Gastroesophageal sphincter (tissue), 4 donors: Measurements from ENCODE around the gene C5orf58. TPM values are rescaled to one million over a fixed set of nuclear protein-coding genes. Genes with fewer than 3 reads are reported as not detected.

Source experiments
- ATAC-seq: fragments of 150-250 bp; one replicate; pipeline ENCODE4 v1.9.1; 2016; ENCODE audit warnings: mild to moderate bottlenecking, moderate library complexity
- H3K27ac ChIP-seq, 4 donors: fragments of 200-600 bp; sonication (generic) in 3 of 4; 1 replicate in 3 of 4; 2 replicates in 1 of 4; pipeline ENCODE4 v1.5.1; 2016 to 2019
- H3K27me3 ChIP-seq: fragments of 200-600 bp; sonication (generic); one replicate; pipeline ENCODE4 v1.5.1; 2019
- H3K36me3 ChIP-seq, 2 donors: fragments of 200-600 bp; sonication (generic); one replicate each; pipeline ENCODE4 v1.5.1; 2019; ENCODE audit warnings: control low read depth in 1 of 2
- H3K4me1 ChIP-seq, 3 donors: fragments of 200-600 bp; sonication (generic); 1 replicate in 2 of 3; 2 replicates in 1 of 3; pipeline ENCODE4 v1.5.1; 2016 to 2019; ENCODE audit warnings: control low read depth in 2 of 3
- H3K4me3 ChIP-seq, 2 donors: fragments of 200-600 bp; sonication (generic); one replicate each; pipeline ENCODE4 v1.5.1; 2019; ENCODE audit warnings: mild to moderate bottlenecking in 1 of 2, moderate library complexity in 1 of 2
- H3K9me3 ChIP-seq, 3 donors: fragments of 200-600 bp; sonication (generic); one replicate each; pipeline ENCODE4 v1.5.1; 2017 to 2019; ENCODE audit warnings: control low read depth in 2 of 3
- EP300 ChIP-seq: sonication (generic); formaldehyde crosslinking; IDR thresholded peaks from one replicate; pipeline ENCODE4 v1.6.1; 2017; ENCODE audit warnings: antibody characterized with exemption, mild to moderate bottlenecking
- POLR2A ChIP-seq, 2 donors: fragments of 450-650 bp; IDR thresholded peaks; one replicate each; pipeline ENCODE4 v1.6.1; 2017; ENCODE audit warnings: antibody characterized with exemption in 2 of 2, mild to moderate bottlenecking in 2 of 2, moderate library complexity in 1 of 2
- POLR2AphosphoS5 ChIP-seq: sonication (generic); formaldehyde crosslinking; IDR thresholded peaks from one replicate; pipeline ENCODE4 v1.6.1; 2017; ENCODE audit warnings: antibody characterized with exemption
- WGBS, 2 donors: methylation state at CpG; one replicate each; pipeline ENCODE4 v1.1.5; 2018; ENCODE audit warnings: low coverage in 1 of 2; 5-methylcytosine and 5-hydroxymethylcytosine counted together
- total RNA-seq, 4 donors: library from RNA; depleted of rRNA; stranded (reverse); fragments of >200 nt; gene quantifications; one replicate each; pipeline ENCODE4 v1.1.0, GENCODE V29; 2016
- TF ChIP-seq, protein P1 (sequence below), 4 experiments: fragments of 200-600 bp in 2 of 4; fragments of 450-650 bp in 2 of 4; sonication (generic) in 1 of 4; IDR thresholded peaks; one replicate each; pipeline ENCODE4 v1.5.1; 2017 to 2019; ENCODE audit warnings: antibody characterized with exemption in 4 of 4, mild to moderate bottlenecking in 2 of 4, moderate library complexity in 2 of 4

C5orf58 gene
- total RNA-seq, 4 donors from 2014 or later = not detected

- H3K36me3 ChIP-seq = no peaks in the 10 kb centered on the region
- WGBS, 2 donors = 74 to 92% methylated on average over 2 of the region's 3 CpGs
- no peak for TF ChIP-seq EP300
- TF ChIP-seq POLR2AphosphoS5 = no peak
- TF ChIP-seq, protein P1, sequence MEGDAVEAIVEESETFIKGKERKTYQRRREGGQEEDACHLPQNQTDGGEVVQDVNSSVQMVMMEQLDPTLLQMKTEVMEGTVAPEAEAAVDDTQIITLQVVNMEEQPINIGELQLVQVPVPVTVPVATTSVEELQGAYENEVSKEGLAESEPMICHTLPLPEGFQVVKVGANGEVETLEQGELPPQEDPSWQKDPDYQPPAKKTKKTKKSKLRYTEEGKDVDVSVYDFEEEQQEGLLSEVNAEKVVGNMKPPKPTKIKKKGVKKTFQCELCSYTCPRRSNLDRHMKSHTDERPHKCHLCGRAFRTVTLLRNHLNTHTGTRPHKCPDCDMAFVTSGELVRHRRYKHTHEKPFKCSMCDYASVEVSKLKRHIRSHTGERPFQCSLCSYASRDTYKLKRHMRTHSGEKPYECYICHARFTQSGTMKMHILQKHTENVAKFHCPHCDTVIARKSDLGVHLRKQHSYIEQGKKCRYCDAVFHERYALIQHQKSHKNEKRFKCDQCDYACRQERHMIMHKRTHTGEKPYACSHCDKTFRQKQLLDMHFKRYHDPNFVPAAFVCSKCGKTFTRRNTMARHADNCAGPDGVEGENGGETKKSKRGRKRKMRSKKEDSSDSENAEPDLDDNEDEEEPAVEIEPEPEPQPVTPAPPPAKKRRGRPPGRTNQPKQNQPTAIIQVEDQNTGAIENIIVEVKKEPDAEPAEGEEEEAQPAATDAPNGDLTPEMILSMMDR (IDR thresholded peaks at IDR 0.05) = no peak
- H3K27me3 ChIP-seq = no peaks in the 10 kb centered on the region
- H3K27ac ChIP-seq = peak overlapping the region in 3 of 4 donors; percentile 26 to 47 (median 33)
- peaks cover 0 to 23% (median 7%) of the 10 kb centered on the region in 3 donors for H3K4me1 ChIP-seq
- no peak overlapping the region for H3K4me3 ChIP-seq
- ATAC-seq = no peak
- H3K9me3 ChIP-seq = peaks cover 0 to 4% (median 0%) of the 10 kb centered on the region in 3 donors
Observed at GRCh38 chr5:170289121-170289520, 56.3 kb downstream of the C5orf58 start.

GRCh38 chr5:170289764-170290163 is 57.0 kb downstream of the C5orf58 start:
- Histone ChIP-seq H3K9me3 (peaks cover 0 to 3% (median 0%) of the 10 kb centered on the region in 3 donors), H3K4me1 (peaks cover 0 to 23% (median 7%) of the 10 kb centered on the region in 3 donors), H3K27me3 (no peaks in the 10 kb centered on the region), H3K4me3 (no peak overlapping the region), H3K36me3 (no peaks in the 10 kb centered on the region), H3K27ac (peak overlapping the region in 1 of 4 donors; percentile 47)
- WGBS, 2 donors = 44 to 60% methylated on average over 3 of the region's 4 CpGs
- peak; percentile 88 for ATAC-seq
- no peak for TF ChIP-seq EP300
- TF ChIP-seq POLR2AphosphoS5 = peak; percentile 45

GRCh38 chr5:170290498-170290897 is 57.7 kb downstream of the C5orf58 start:
- H3K36me3 ChIP-seq = no peaks in the 10 kb centered on the region
- no peak for ATAC-seq
- peaks cover 0 to 23% (median 7%) of the 10 kb centered on the region in 3 donors for H3K4me1 ChIP-seq
- H3K4me3 ChIP-seq = no peak overlapping the region
- H3K27me3 ChIP-seq = no peaks in the 10 kb centered on the region
- TF ChIP-seq EP300 (no peak), POLR2AphosphoS5 (no peak), POLR2A (IDR thresholded peaks at IDR 0.05) (no peak)
- TF ChIP-seq, protein P1 (IDR thresholded peaks at IDR 0.05) = no peak
- 89 to 100% methylated on average over 1 to 3 of the region's 3 CpGs for WGBS, 2 donors
- peak overlapping the region in 2 of 4 donors; percentile 2 to 47 for H3K27ac ChIP-seq
- H3K9me3 ChIP-seq = peaks cover 0 to 3% (median 0%) of the 10 kb centered on the region in 3 donors

GRCh38 chr5:170292179-170293104 is 59.7 kb downstream of the C5orf58 start:
- Histone ChIP-seq H3K36me3 (no peaks in the 10 kb centered on the region), H3K4me3 (no peak overlapping the region), H3K4me1 (peaks cover 0 to 23% (median 7%) of the 10 kb centered on the region in 3 donors), H3K27ac (no peak overlapping the region), H3K27me3 (no peaks in the 10 kb centered on the region), H3K9me3 (peaks cover 0 to 3% (median 0%) of the 10 kb centered on the region in 3 donors)
- no peak for ATAC-seq
- no peak for TF ChIP-seq POLR2AphosphoS5
- TF ChIP-seq, protein P1 (IDR thresholded peaks at IDR 0.05) = no peak
- no peak for TF ChIP-seq EP300
- TF ChIP-seq POLR2A (IDR thresholded peaks at IDR 0.05) = no peak
- 85 to 93% methylated on average over 4 of the region's 4 CpGs for WGBS, 2 donors

DNA sequence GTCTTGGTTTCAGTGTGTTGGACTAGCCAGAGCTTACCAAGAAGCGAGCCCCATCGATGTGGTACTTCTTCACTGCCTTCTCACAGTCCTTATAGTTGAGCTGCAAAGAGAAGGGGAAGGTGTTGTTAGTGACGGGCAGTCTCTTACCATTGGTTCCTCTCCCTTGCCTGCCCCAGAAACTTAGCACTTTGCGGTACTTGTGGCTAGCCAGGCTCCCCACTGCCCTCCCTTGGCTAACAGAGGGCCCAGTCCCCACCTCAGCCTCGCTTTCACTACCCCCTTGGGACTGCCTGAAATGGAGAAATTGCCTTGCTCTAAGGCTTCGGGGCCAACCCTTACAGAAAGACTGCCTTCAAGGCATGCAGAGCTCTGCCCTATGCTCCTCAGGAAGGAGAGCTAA is 60.5 kb downstream of the C5orf58 start:
- WGBS, 2 donors = 87 to 88% methylated on average over 4 to 5 of the region's 6 CpGs
- H3K27ac ChIP-seq = no peak overlapping the region
- no peak overlapping the region for H3K4me3 ChIP-seq
- ATAC-seq = no peak
- H3K36me3 ChIP-seq = no peaks in the 10 kb centered on the region
- H3K9me3 ChIP-seq = peaks cover 0 to 3% (median 0%) of the 10 kb centered on the region in 3 donors
- H3K4me1 ChIP-seq = peaks cover 0 to 17% (median 7%) of the 10 kb centered on the region in 3 donors
- H3K27me3 ChIP-seq = no peaks in the 10 kb centered on the region
- TF ChIP-seq POLR2AphosphoS5 = no peak
- TF ChIP-seq, protein P1 (IDR thresholded peaks at IDR 0.05) = no peak
- TF ChIP-seq EP300 = no peak
- TF ChIP-seq POLR2A (IDR thresholded peaks at IDR 0.05) = no peak
